GM21515 (cell line): ENCODE measurements around the gene GPC6.
"Not testable (repeated sequence)": the region's sequence is repeated elsewhere in the genome, so short reads cannot be mapped to it uniquely, and the experiment has no call there.

Experiments used
- ATAC-seq: cut with Tn5 transposase; IDR thresholded peaks from one replicate; pipeline ENCODE4 v1.9.1; 2021; ENCODE audit not compliant: unreplicated experiment

Gene GPC6

GRCh38 chr13:93226623-93227279 is at the start of gene GPC6:
Gene GPC6, plus strand, starts transcription at chr13:93226807.
- no peak for ATAC-seq

GRCh38 chr13:93180356-93180969 is 46.1 kb upstream of the GPC6 start:
- no peak for ATAC-seq

- ATAC-seq: no peak
Observed at GRCh38 chr13:93182406-93182805, 44.2 kb upstream of the GPC6 start.

GRCh38 chr13:93183302-93183701 is 43.3 kb upstream of the GPC6 start:
- ATAC-seq: no peak

- ATAC-seq: no peak
Observed at GRCh38 chr13:93190006-93190405, 36.6 kb upstream of the GPC6 start.

- no peak for ATAC-seq
Observed at GRCh38 chr13:93193682-93194081, 32.9 kb upstream of the GPC6 start.

GRCh38 chr13:93199856-93200255 is 26.8 kb upstream of the GPC6 start:
- no peak for ATAC-seq

- no peak for ATAC-seq
Observed at GRCh38 chr13:93200626-93201025, 26.0 kb upstream of the GPC6 start.

GRCh38 chr13:93201992-93202558 is 24.5 kb upstream of the GPC6 start:
- no peak for ATAC-seq

- ATAC-seq: not testable (repeated sequence)
Observed at GRCh38 chr13:93206778-93207392, 19.7 kb upstream of the GPC6 start.

GRCh38 chr13:93216122-93216521 is 10.5 kb upstream of the GPC6 start:
- ATAC-seq: no peak

GRCh38 chr13:93217721-93218261 is 8.8 kb upstream of the GPC6 start:
- ATAC-seq: no peak

- ATAC-seq: no peak
Observed at GRCh38 chr13:93218583-93218982, 8.0 kb upstream of the GPC6 start.

GRCh38 chr13:93220073-93220472 is 6.5 kb upstream of the GPC6 start:
- no peak for ATAC-seq

- ATAC-seq: no peak
Observed at GRCh38 chr13:93222976-93223375, 3.6 kb upstream of the GPC6 start.

- ATAC-seq: no peak
Observed at GRCh38 chr13:93224535-93224934, 2.1 kb upstream of the GPC6 start.

- ATAC-seq: no peak
Observed at GRCh38 chr13:93225610-93226009, 997 bp upstream of the GPC6 start.

GRCh38 chr13:93226065-93226622 is 463 bp upstream of the GPC6 start:
- ATAC-seq: no peak

- no peak for ATAC-seq
Observed at GRCh38 chr13:93227280-93227877, 772 bp downstream of the GPC6 start.

GRCh38 chr13:93227878-93228642 is 1.5 kb downstream of the GPC6 start:
- no peak for ATAC-seq

- ATAC-seq: no peak
Observed at GRCh38 chr13:93228643-93228937, 2.0 kb downstream of the GPC6 start.
